IMR-90 (cell line): ENCODE measurements around the gene ADD3.

Experiments
- BHLHE40 ChIP-seq: fragments of 150-350 bp; IDR thresholded peaks from 2 replicates; pipeline ENCODE4 v1.6.1; 2016; ENCODE audit warnings: mild to moderate bottlenecking, low read depth, low read length
- CHD1 ChIP-seq: IDR thresholded peaks from 2 replicates; pipeline ENCODE4 v1.6.1; 2012; ENCODE audit warnings: low read depth, low read length, improper control_type of control experiment
- CTCF ChIP-seq: conservative IDR thresholded peaks from 2 replicates; pipeline ENCODE4 v1.5.1; 2012; ENCODE audit warnings: mild to moderate bottlenecking, low read depth, low read length, improper control_type of control experiment
- ELK1 ChIP-seq: fragments of 150-350 bp; IDR thresholded peaks from 2 replicates; pipeline ENCODE4 v1.6.1; 2016; ENCODE audit warnings: low read depth, mild to moderate bottlenecking, low read length, moderate library complexity, borderline replicate concordance
- MAZ ChIP-seq: IDR thresholded peaks from 2 replicates; pipeline ENCODE4 v1.6.1; 2012; ENCODE audit warnings: low read depth, mild to moderate bottlenecking, low read length, improper control_type of control experiment, moderate library complexity, borderline replicate concordance
- NFE2L2 ChIP-seq: fragments of 150-350 bp; IDR thresholded peaks from 2 replicates; pipeline ENCODE4 v1.6.1; 2016; ENCODE audit warnings: low read depth, mild to moderate bottlenecking, low read length
- POLR2A ChIP-seq: IDR thresholded peaks from 2 replicates; pipeline ENCODE4 v1.6.1; 2012; ENCODE audit warnings: mild to moderate bottlenecking, low read depth, low read length
- RAD21 ChIP-seq: IDR thresholded peaks from 2 replicates; pipeline ENCODE4 v1.6.1; 2012; ENCODE audit warnings: low read length, improper control_type of control experiment

DNA sequence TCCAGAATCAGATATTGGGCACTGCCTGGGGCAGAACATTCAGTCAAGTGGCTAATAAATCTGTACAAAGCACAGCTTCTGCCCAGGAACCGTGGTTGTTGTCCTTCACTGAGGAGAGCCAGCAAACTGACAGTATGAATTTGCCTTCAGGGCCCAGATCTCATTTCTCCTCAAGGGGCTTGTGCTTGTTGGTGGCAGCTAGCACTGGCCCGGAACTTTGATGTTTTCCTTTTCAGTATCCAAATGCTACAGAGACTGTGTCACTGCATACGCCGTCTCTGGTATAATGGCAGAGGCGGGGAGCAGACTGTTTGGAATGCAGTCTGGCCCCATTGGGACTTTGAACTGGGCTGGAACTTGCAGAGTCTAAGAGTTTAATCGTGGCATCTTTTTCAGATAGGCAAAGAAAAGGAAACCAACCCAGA is 30.4 kb upstream of the ADD3 start:
- no peak for TF ChIP-seq RAD21
- no peak for TF ChIP-seq BHLHE40
- no peak for TF ChIP-seq CTCF
- no peak for TF ChIP-seq POLR2A
- no peak for TF ChIP-seq NFE2L2
- no peak for TF ChIP-seq MAZ
- TF ChIP-seq ELK1: no peak
- TF ChIP-seq CHD1: no peak
